ENCODE measurements around the gene PAFAH2.

Gene PAFAH2

GRCh38 chr1:26031196-26031595, 33.3 kb upstream of the PAFAH2 start:
- DNase-seq (ENCODE audit: low spot score), result no peak

DNA sequence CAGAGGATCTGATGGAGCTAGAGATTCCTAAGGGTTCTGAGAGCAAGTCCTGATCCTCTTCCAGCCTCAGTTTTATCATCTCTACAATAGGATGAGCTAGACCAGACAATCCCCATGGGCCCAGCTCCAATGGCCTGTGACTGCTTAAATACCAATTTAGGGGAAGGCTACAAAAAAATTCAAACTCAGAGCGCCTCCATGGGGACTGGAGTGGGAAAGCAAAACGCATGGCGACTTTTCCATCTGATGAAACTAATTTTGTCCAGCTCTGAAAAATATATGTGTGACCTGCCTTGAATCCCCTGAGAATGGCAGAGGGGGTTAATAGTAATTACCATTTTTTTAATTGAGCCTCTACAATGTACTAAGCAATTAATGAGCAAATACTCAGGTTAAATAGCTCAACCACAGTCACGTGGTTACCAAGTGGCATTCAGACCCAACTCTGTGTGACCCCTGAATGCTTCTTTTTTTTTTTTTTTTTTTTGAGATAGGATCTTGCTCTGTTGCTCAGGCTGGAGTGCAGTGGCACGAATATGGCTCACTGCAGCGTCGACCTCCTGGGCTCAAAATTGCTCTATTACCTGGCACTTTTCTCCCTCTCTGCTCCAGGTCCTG, 32.1 kb upstream of the PAFAH2 start:
- DNase-seq (ENCODE audit: low spot score), result peak; percentile 62

GRCh38 chr1:26029054-26029863, 31.4 kb upstream of the PAFAH2 start:
- peak; percentile 64 for DNase-seq (ENCODE audit: low spot score)

GRCh38 chr1:26028490-26028980, 30.7 kb upstream of the PAFAH2 start:
- peak; percentile 27 for DNase-seq (ENCODE audit: low spot score)

DNA sequence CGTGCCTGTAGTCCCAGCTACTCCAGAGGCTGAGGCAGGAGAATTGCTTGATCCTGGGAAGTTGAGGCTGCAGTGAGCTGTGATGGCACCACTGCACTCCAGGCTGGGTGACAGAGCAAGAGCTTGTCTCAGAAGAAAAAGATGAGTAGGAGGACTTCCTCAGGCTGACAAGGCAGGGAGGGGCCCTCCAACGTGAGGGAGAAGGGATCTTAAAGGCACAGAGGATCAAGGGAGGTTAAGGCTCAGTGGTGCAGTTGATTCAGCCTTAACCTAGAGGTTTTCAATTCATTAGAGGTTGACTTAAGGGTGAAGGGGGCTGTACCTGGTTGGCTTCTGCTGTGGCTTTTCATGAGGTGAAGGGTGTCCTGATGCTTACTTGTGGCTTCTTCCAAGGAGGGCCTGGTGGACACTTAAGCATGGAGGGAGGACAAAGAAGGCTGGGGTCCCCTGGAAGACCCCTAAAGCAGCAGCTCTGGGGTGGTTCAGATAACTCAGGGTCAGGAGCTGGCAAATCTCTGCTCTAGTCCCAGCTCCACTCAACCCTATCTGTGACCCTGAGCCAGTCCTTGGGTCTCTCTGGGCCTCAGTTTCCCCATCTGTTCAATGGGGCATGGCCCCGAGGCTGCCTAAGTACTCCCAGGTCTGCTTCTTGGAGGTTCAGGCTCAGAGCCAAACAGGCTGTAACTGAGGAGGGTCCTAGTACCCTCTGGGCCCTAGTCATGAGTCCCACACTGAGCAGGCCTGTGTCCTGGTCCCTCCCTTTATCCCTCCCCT, 30.0 kb upstream of the PAFAH2 start:
- DNase-seq (ENCODE audit: low spot score), result peak; percentile 35

- no peak for DNase-seq (ENCODE audit: low spot score)
Observed at GRCh38 chr1:26025517-26025916, 27.7 kb upstream of the PAFAH2 start.

DNA sequence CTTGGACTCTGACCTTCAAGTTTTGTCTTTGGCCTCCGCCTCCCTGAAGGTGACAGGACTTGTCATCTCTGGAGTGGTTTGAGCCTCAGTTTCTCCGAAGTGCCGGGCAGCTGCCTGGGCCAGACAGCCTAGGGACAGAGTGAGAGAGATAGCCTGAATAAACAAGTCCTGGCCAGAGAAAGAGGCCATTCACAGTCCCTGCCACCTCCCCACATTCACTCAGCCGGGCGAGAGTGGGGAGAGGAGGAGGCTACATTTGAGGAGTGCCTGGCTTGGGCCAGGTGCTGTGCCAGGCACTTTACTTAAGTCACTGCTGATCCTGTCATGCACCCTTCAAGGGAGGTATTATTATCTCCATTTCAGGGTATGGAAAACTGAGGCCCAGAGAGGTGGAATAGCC, 27.2 kb upstream of the PAFAH2 start:
- no peak for DNase-seq (ENCODE audit: low spot score)

DNA sequence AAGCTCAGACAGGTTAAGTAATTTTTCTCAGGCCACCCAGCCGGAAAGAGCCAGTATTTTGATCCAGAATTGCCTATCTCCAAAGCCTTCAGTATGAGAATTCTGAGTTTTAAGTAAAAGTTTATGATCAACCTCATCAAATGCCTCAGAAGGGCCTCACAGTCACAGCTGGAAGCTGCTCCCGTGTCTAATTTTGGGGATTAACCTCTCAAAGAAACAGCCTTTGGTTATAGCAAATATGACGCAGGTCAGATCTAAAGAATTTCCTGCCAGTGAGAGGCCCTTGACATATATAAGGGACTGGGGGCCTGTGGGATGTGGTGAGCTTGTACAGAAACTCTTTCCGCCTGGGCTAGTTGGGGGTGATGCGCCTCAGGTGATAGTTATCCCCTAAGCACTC, 26.0 kb upstream of the PAFAH2 start:
- DNase-seq (ENCODE audit: low spot score), result no peak

GRCh38 chr1:26023009-26023408, 25.1 kb upstream of the PAFAH2 start:
- DNase-seq (ENCODE audit: low spot score), result no peak

DNA sequence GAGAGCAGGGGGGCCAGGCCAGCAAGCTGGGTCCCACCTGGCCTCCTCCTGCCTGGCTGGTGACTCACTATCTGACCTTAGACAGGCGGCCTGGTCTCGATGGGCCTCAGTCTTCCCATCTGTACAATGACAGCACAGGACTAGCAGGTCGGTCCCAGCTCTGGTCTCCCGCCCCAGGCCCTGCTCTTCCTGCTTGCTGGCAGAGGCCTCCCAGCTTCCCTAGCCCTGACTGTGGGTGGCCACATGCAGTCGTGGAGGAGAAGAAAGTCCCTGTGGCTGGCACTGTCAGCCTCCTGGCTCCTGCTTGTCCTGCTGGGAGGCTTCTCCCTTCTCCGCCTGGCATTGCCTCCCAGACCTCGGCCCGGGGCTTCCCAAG, 24.5 kb upstream of the PAFAH2 start:
- DNase-seq (ENCODE audit: low spot score), result no peak

DNA sequence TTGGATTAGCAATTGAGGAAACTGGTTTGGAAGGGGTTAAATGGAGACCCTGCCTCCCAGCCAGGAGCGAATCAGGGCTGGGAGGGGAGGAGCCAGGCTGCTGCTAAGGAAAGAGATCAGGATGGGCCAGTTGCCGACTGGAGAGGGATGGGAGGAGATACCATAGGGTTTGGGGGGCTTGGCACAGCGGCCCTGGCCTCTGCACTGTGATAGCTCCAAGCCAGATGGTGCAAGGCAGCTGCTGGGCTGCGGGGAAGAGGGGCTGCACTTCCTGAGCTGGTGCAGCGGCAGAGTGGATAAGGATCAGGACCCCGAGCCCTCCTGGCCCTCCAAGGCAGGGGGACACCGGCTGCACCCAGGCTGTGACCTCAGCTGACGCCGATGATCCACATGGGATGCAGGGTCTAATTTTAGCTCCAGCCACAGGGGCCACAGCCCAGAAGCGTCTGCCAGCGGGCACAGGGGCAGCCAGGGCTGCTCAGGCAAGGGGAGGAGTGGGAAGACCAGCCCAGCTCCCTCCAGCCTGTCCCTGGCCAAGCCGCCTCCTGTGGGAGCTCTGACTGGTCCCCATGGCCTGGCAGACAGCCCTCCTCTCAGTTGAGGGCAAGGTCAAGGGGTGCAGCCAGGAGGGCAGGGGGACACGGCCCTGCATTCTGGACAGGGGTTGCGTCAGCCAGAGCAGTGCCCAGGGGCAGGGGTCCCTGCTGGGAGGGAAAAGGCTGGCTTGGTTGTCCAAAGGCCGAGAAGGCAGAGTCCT, 24.0 kb upstream of the PAFAH2 start, which contains the start of gene EXTL1:
Gene EXTL1 (plus strand): TSS at position 129 of the 757 bp plus-strand sequence. CDS start 872 bp downstream, outside the sequence.
- DNase-seq (ENCODE audit: low spot score), result peak; percentile 84

- peak; percentile 70 for DNase-seq (ENCODE audit: low spot score)
Observed at GRCh38 chr1:26020941-26021646, 23.2 kb upstream of the PAFAH2 start.

DNA sequence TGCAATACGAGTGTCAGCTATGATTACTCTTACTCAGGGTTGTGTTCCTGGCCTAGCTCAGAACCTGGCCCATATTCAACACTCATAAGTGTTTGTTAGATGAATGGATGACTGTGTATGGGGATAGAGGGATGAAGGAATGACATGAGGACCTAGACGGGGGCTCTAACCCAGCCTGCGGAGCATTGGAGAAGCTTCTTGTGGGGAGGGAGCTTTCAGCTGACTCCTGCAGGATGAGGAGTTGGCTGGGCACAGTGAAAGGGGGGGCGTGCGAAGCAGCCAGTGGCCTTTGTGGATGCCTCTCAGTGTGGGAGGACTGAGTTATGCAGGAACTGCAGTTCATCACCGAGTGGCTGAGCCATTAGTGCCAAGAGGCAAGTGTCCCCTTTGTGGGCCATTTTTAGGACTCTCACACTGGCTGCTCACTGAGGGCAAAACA, 22.5 kb upstream of the PAFAH2 start:
- peak; percentile 29 for DNase-seq (ENCODE audit: low spot score)

GRCh38 chr1:26019641-26020315, 21.9 kb upstream of the PAFAH2 start:
- DNase-seq (ENCODE audit: low spot score), result peak; percentile 66

DNA sequence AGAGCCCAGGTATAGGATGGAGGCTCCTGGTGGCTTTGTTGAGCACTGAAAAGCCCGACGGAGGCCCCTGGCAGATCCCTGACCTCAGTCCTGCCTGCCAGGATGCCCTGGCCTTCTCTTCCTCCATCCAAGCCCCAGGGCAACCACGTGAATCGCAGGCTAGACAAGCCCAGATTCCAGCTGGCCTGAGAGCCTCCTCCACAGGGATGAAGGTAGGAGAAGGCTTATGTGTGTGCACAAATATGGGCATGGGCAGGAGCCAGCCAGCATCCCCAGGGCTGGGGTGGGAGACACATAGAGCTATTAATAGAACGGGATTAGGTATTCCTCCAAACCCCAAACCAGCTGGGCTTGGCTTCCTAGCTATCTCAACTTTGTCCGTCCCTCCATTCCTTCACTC, 19.7 kb upstream of the PAFAH2 start:
- DNase-seq (ENCODE audit: low spot score), result peak; percentile 48

DNA sequence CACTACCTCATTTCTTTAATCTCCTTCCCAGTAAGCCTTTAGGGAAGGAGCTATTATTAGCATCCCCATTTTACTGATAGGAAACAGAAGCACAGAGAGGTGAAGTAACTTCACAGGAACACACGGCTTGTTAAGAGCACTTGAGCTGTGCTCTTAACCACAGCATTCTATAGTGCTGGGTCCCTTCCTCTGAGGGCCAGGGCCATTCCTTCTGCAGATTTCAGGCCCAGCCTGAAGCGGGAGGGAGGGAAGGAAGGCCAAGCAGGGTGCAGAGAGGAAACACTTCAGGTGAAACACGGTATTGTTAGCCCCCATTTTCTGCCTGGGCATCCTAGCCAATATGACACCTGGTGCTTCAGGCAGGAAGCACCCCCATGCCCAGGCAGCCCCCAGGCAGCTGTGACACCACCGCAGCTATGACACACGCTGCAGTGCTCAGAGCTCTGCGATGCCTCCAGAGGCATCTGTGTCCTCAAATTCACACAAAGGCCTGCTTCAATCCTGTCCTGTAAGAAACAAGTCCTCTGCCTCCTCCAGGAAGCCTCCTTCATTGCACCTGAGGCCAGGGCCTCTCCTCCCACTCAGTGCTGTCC, 19.2 kb upstream of the PAFAH2 start:
- no peak for DNase-seq (ENCODE audit: low spot score)

DNA sequence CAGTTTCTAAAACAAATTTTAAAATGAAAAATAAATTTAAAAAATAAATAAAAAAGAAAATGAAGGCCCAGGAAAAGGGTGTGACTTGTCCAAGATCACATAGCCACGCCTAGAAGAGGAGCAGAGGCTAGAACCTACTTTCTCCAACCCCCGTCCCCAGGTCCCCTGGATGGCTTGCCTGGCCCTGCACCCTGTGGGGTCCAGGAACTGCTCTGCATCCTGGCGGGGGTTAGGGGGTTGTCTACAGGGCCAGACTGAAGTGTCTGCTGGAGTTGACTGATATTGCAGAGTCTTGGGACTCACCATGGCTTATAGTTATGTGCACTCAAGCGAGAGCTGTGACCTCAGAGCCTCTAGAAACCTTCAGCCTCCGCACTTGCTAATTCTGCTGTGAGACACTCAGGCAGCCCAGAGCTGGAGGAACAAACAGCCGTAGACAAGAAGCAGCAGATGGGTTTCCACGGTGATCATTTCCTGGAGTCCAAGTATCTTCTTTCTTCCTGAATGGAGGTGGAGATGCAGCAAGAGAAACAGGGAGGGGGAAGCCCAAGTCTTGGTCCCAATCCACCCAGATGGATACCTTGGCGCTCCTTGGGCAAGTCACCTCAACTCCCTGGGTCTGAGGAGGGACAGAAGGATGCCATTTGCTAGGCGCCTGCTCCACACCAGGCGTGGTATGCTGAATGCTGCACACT, 18.5 kb upstream of the PAFAH2 start:
- peak; percentile 72 for DNase-seq (ENCODE audit: low spot score)

- peak; percentile 92 for DNase-seq (ENCODE audit: low spot score)
Observed at GRCh38 chr1:26015358-26015757, 17.5 kb upstream of the PAFAH2 start.

DNA sequence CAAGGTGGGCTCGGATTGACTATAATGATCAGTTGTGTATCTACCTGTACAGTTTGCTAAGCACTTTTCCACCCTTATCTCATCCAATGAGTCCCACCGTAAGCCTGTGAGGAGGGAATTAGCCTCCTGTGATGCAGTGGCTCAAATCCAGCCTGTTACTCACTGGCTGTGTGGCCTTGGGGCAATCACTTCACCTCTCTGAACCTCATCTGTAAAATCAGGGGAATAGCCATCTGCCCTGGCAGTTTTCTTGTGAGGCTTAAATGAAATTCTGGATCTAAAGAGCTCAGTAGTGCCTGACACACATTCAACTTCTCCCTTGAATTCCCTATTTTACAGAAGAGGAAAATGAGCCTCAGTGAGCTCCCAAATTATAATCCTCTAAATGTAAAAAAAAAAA, 16.3 kb upstream of the PAFAH2 start:
- no peak for DNase-seq (ENCODE audit: low spot score)

- no peak for DNase-seq (ENCODE audit: low spot score)
Observed at GRCh38 chr1:26012864-26013263, 15.0 kb upstream of the PAFAH2 start.

All from cerebellar cortex (tissue), 1 donor.